Testis (tissue), 2 donors: Measurements from ENCODE around the gene MYO5B.

Experiments used
- POLR2A ChIP-seq: fragments of 450-650 bp; IDR thresholded peaks from one replicate; pipeline ENCODE4 v1.6.1; 2017; ENCODE audit warnings: antibody characterized with exemption, mild to moderate bottlenecking, moderate library complexity
- TF ChIP-seq, protein P1 (sequence below), 3 experiments: fragments of 450-650 bp in 2 of 3; fragments of 200-600 bp in 1 of 3; sonication (generic) in 1 of 3; IDR thresholded peaks; one replicate each; pipeline ENCODE4 v1.5.1; 2016 to 2019; ENCODE audit warnings: antibody characterized with exemption in 3 of 3, mild to moderate bottlenecking in 2 of 3, moderate library complexity in 1 of 3

DNA sequence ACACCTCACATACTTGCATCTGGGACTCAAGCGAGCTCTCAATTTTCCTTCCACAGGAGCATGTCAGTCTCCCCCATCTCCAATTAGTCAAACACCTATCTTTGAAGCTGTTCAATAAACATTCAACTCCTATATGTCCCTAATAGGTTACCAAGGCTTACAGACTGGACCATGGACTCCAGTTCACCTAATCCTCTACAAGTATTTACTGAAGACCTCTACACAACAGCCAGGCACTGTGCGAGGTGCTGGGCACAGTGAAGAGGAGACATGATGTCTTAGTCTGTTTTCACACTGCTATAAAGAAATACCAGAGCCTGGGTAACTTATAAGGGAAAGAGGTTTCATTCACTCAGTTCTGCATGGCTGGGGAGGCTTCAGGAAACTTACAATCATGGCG is 129.9 kb downstream of the MYO5B start:
- TF ChIP-seq, protein P1, sequence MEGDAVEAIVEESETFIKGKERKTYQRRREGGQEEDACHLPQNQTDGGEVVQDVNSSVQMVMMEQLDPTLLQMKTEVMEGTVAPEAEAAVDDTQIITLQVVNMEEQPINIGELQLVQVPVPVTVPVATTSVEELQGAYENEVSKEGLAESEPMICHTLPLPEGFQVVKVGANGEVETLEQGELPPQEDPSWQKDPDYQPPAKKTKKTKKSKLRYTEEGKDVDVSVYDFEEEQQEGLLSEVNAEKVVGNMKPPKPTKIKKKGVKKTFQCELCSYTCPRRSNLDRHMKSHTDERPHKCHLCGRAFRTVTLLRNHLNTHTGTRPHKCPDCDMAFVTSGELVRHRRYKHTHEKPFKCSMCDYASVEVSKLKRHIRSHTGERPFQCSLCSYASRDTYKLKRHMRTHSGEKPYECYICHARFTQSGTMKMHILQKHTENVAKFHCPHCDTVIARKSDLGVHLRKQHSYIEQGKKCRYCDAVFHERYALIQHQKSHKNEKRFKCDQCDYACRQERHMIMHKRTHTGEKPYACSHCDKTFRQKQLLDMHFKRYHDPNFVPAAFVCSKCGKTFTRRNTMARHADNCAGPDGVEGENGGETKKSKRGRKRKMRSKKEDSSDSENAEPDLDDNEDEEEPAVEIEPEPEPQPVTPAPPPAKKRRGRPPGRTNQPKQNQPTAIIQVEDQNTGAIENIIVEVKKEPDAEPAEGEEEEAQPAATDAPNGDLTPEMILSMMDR (IDR thresholded peaks at IDR 0.05): no peak
- no peak for TF ChIP-seq POLR2A
